ENCODE data around the gene TROAP. TPM values are rescaled to one million over a fixed set of nuclear protein-coding genes. Genes with fewer than 3 reads are reported as not detected.

TROAP gene
- total and polyA plus RNA-seq, 9 of the 15 experiments (the other 6 are each of a cell fraction or from before 2014, with no cell fraction given): 46.4 to 171 (median 59.8) TPM

DNA sequence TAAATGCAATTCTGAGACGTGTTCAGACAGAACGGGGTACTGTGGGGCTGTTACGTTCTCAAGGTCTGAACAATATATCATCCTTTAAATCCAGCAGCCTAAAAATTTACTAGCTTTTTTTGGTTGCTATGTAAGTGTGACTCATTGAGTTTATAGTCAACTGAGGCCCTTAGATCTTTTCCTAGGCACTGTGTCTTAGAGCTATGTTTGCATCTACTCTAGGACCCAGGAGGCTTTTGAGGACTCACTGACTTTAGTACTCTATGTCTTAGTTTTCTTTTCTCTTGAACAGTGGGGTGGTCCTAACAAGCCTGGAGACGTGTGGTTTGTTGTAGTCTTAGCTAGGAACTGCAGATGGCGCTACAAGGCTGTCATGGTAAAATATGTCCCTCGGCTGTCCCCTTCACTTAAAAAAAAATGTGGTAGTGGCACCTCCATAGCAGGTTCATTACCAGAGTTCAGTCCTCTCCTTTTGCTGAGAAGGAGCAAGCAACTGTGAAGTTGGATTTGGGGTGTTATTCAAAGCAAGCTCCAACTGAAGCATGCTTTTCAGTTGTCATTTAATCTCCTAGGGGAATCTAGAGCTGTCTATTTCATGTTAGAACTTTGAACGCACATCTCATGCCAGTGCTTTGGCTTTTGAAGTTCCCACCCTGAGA is 35.6 kb downstream of the TROAP start (continued):
- TF ChIP-seq NEUROD1 (IDR thresholded peaks at IDR 0.05; ENCODE audit: borderline replicate concordance, low read depth, low read length, partially characterized antibody) (no peak), MED1 (CRISPR knock-in tag; IDR thresholded peaks at IDR 0.05; ENCODE audit: borderline replicate concordance) (no peak), CCAR2 (IDR thresholded peaks at IDR 0.05; ENCODE audit: low read depth, low read length) (no peak), RBM22 (IDR thresholded peaks at IDR 0.05; ENCODE audit: low read depth, low read length, poor library complexity, severe bottlenecking) (no peak), TAF15 (IDR thresholded peaks at IDR 0.05; ENCODE audit: low read depth, low read length) (no peak), ZNF384 (IDR thresholded peaks at IDR 0.05; ENCODE audit: low read depth, low read length) (peak; percentile 98), PHF20 (IDR thresholded peaks at IDR 0.05; ENCODE audit: partially characterized antibody) (no peak), SNIP1 (IDR thresholded peaks at IDR 0.05; ENCODE audit: low read depth) (no peak), GATAD2B (IDR thresholded peaks at IDR 0.05; ENCODE audit: borderline replicate concordance) (peak; percentile 43; the same call in 1 of the 2 replicates)
- TF ChIP-seq, protein P1, sequence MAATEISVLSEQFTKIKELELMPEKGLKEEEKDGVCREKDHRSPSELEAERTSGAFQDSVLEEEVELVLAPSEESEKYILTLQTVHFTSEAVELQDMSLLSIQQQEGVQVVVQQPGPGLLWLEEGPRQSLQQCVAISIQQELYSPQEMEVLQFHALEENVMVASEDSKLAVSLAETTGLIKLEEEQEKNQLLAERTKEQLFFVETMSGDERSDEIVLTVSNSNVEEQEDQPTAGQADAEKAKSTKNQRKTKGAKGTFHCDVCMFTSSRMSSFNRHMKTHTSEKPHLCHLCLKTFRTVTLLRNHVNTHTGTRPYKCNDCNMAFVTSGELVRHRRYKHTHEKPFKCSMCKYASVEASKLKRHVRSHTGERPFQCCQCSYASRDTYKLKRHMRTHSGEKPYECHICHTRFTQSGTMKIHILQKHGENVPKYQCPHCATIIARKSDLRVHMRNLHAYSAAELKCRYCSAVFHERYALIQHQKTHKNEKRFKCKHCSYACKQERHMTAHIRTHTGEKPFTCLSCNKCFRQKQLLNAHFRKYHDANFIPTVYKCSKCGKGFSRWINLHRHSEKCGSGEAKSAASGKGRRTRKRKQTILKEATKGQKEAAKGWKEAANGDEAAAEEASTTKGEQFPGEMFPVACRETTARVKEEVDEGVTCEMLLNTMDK (IDR thresholded peaks at IDR 0.05; ENCODE audit: borderline replicate concordance, insufficient read depth, low read depth, low read length, poor library complexity, severe bottlenecking): no peak
- TF ChIP-seq, protein P2, sequence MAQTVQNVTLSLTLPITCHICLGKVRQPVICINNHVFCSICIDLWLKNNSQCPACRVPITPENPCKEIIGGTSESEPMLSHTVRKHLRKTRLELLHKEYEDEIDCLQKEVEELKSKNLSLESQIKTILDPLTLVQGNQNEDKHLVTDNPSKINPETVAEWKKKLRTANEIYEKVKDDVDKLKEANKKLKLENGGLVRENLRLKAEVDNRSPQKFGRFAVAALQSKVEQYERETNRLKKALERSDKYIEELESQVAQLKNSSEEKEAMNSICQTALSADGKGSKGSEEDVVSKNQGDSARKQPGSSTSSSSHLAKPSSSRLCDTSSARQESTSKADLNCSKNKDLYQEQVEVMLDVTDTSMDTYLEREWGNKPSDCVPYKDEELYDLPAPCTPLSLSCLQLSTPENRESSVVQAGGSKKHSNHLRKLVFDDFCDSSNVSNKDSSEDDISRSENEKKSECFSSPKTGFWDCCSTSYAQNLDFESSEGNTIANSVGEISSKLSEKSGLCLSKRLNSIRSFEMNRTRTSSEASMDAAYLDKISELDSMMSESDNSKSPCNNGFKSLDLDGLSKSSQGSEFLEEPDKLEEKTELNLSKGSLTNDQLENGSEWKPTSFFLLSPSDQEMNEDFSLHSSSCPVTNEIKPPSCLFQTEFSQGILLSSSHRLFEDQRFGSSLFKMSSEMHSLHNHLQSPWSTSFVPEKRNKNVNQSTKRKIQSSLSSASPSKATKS (CRISPR knock-in tag; IDR thresholded peaks at IDR 0.05): no peak
- TF ChIP-seq, protein P3, sequence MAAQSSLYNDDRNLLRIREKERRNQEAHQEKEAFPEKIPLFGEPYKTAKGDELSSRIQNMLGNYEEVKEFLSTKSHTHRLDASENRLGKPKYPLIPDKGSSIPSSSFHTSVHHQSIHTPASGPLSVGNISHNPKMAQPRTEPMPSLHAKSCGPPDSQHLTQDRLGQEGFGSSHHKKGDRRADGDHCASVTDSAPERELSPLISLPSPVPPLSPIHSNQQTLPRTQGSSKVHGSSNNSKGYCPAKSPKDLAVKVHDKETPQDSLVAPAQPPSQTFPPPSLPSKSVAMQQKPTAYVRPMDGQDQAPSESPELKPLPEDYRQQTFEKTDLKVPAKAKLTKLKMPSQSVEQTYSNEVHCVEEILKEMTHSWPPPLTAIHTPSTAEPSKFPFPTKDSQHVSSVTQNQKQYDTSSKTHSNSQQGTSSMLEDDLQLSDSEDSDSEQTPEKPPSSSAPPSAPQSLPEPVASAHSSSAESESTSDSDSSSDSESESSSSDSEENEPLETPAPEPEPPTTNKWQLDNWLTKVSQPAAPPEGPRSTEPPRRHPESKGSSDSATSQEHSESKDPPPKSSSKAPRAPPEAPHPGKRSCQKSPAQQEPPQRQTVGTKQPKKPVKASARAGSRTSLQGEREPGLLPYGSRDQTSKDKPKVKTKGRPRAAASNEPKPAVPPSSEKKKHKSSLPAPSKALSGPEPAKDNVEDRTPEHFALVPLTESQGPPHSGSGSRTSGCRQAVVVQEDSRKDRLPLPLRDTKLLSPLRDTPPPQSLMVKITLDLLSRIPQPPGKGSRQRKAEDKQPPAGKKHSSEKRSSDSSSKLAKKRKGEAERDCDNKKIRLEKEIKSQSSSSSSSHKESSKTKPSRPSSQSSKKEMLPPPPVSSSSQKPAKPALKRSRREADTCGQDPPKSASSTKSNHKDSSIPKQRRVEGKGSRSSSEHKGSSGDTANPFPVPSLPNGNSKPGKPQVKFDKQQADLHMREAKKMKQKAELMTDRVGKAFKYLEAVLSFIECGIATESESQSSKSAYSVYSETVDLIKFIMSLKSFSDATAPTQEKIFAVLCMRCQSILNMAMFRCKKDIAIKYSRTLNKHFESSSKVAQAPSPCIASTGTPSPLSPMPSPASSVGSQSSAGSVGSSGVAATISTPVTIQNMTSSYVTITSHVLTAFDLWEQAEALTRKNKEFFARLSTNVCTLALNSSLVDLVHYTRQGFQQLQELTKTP (IDR thresholded peaks at IDR 0.05; ENCODE audit: low read depth in 1 of 2, partially characterized antibody in 2 of 2): no peak
- TF ChIP-seq, protein P4, sequence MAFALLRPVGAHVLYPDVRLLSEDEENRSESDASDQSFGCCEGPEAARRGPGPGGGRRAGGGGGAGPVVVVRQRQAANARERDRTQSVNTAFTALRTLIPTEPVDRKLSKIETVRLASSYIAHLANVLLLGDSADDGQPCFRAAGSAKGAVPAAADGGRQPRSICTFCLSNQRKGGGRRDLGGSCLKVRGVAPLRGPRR (CRISPR knock-in tag; IDR thresholded peaks at IDR 0.05): no peak
- TF ChIP-seq, protein P5, sequence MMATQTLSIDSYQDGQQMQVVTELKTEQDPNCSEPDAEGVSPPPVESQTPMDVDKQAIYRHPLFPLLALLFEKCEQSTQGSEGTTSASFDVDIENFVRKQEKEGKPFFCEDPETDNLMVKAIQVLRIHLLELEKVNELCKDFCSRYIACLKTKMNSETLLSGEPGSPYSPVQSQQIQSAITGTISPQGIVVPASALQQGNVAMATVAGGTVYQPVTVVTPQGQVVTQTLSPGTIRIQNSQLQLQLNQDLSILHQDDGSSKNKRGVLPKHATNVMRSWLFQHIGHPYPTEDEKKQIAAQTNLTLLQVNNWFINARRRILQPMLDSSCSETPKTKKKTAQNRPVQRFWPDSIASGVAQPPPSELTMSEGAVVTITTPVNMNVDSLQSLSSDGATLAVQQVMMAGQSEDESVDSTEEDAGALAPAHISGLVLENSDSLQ (IDR thresholded peaks at IDR 0.05): 0 out of 2 replicates have a peak, but pooled peaks have one; percentile 12
- TF ChIP-seq, protein P6, sequence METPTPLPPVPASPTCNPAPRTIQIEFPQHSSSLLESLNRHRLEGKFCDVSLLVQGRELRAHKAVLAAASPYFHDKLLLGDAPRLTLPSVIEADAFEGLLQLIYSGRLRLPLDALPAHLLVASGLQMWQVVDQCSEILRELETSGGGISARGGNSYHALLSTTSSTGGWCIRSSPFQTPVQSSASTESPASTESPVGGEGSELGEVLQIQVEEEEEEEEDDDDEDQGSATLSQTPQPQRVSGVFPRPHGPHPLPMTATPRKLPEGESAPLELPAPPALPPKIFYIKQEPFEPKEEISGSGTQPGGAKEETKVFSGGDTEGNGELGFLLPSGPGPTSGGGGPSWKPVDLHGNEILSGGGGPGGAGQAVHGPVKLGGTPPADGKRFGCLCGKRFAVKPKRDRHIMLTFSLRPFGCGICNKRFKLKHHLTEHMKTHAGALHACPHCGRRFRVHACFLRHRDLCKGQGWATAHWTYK (CRISPR knock-in tag; IDR thresholded peaks at IDR 0.05): no peak

All from K562 (cell line).